K562 (cell line): ENCODE data around the gene BACE1-AS. TPM values are rescaled to one million over a fixed set of nuclear protein-coding genes. Genes with fewer than 3 reads are reported as not detected.

Source experiments
- ATAC-seq: fragments of 200-7000 bp; cut with Tn5 transposase; 3 replicates; pipeline ENCODE4 v1.9.1; 2020; ENCODE audit warnings: moderate library complexity
- BruUV-seq: library from RNA; stranded (reverse); fragments of 400-500 nt; replicated peaks from 2 replicates; lab custom pipeline; 2021; lab: Mats Ljungman, UMichigan
- CTCF ChIA-PET: fragments of 300-600 bp; formaldehyde crosslinking; extraction: SDS; loops from one replicate; lab custom pipeline; 2021; ENCODE audit warnings: low intra/inter-chr PET ratio; lab: Yijun Ruan, JAX
- POLR2A ChIA-PET: fragments of 300-600, 350-650 bp; sonication (Branson Sonifier 250); formaldehyde crosslinking; extraction: SDS; loops from one replicate; lab custom pipeline; 2021; ENCODE audit warnings: antibody characterized with exemption, inconsistent platforms; lab: Yijun Ruan, JAX
- DNase-seq, 4 experiments: peaks; one replicate each; pipeline versions ENCODE4 v3.0.0 to v3.0.0-alpha.2; 2011 to 2018; ENCODE audit warnings: low spot score in 3 of 4, mixed read lengths in 3 of 4; ENCODE audit errors: extremely low read depth in 1 of 4
- FAIRE-seq: peaks from 2 replicates; lab custom pipeline; 2011; peaks lifted over from hg19 to GRCh38; lab: Jason Lieb, UNC
- H2AFZ ChIP-seq: 2 replicates; pipeline ENCODE4 v1.6.0; 2011; ENCODE audit warnings: low read depth, low read length, control low read depth, inconsistent platforms
- H3K27ac ChIP-seq: fragments of 200-600 bp; 3 replicates; pipeline ENCODE4 v1.8.0; 2011; ENCODE audit warnings: low read depth, mild to moderate bottlenecking, control low read depth, inconsistent platforms, low read length, moderate library complexity, mixed read lengths; ENCODE audit errors: extremely low read depth
- H3K27me3 ChIP-seq, 2 experiments: fragments of 300-600 bp in 1 of 2; 2 replicates in 1 of 2; 3 replicates in 1 of 2; pipeline versions ENCODE4 v1.6.0 to v1.8.0; 2011; ENCODE audit warnings: inconsistent platforms in 2 of 2, low read length in 2 of 2, mild to moderate bottlenecking in 1 of 2, mixed read lengths in 1 of 2, moderate library complexity in 1 of 2; ENCODE audit not compliant: control insufficient read depth in 2 of 2, insufficient read depth in 2 of 2
- H3K36me3 ChIP-seq: fragments of 300-600 bp; 3 replicates; pipeline ENCODE4 v1.8.0; 2011; ENCODE audit warnings: mild to moderate bottlenecking, low read length, inconsistent platforms; ENCODE audit not compliant: control insufficient read depth, insufficient read depth
- H3K4me1 ChIP-seq, 2 experiments: fragments of 200-600 bp in 1 of 2; replicated peaks in 1 of 2; 2 replicates in 1 of 2; 3 replicates in 1 of 2; pipeline versions ENCODE4 v1.5.1 to v1.8.0; 2011; ENCODE audit warnings: inconsistent platforms in 2 of 2, low read length in 2 of 2, mild to moderate bottlenecking in 1 of 2, mixed read lengths in 1 of 2, moderate library complexity in 1 of 2; ENCODE audit not compliant: control insufficient read depth in 2 of 2, insufficient read depth in 2 of 2
- H3K4me2 ChIP-seq: 2 replicates; pipeline ENCODE4 v1.6.1; 2011; ENCODE audit warnings: low read length, control low read depth, inconsistent platforms, mixed read lengths; ENCODE audit not compliant: insufficient read depth
- H3K4me3 ChIP-seq: fragments of 200-600 bp; sonication (generic), shearing (Covaris generic); 2 replicates; pipeline ENCODE4 v1.5.1; 2016; ENCODE audit warnings: control low read depth, inconsistent platforms
- H3K79me2 ChIP-seq: fragments of 200-600 bp; 3 replicates; pipeline ENCODE4 v1.8.0; 2011; ENCODE audit warnings: low read length, inconsistent platforms; ENCODE audit not compliant: control insufficient read depth, insufficient read depth
- H3K9ac ChIP-seq, 2 experiments: 2 replicates each; pipeline versions ENCODE4 v1.6.0 to v1.6.1; 2011; ENCODE audit warnings: low read depth in 2 of 2, low read length in 2 of 2, control low read depth in 1 of 2, inconsistent platforms in 1 of 2, mild to moderate bottlenecking in 1 of 2, mixed read lengths in 1 of 2; ENCODE audit not compliant: insufficient read depth in 1 of 2
- H3K9me1 ChIP-seq: one replicate; pipeline ENCODE4 v1.6.0; 2011; ENCODE audit warnings: inconsistent platforms, mild to moderate bottlenecking, low read length, moderate library complexity; ENCODE audit not compliant: control insufficient read depth, insufficient read depth
- H3K9me3 ChIP-seq: replicated peaks from 2 replicates; pipeline ENCODE4 v1.5.1; 2011; ENCODE audit warnings: low read depth, low read length, inconsistent platforms; ENCODE audit not compliant: control insufficient read depth, insufficient read depth
- H4K20me1 ChIP-seq: replicated peaks from 2 replicates; pipeline ENCODE4 v1.6.1; 2011; ENCODE audit warnings: low read length, inconsistent platforms, mixed read lengths; ENCODE audit not compliant: control insufficient read depth, insufficient read depth
- CBX1 ChIP-seq: sonication (generic); IDR thresholded peaks from 2 replicates; pipeline ENCODE4 v1.6.1; 2016; ENCODE audit warnings: antibody characterized with exemption, low read depth, mild to moderate bottlenecking
- CBX2 ChIP-seq: fragments of 200-600 bp; sonication (generic); IDR thresholded peaks from one replicate; pipeline ENCODE4 v1.6.1; 2012; ENCODE audit warnings: mild to moderate bottlenecking, low read length, inconsistent platforms; ENCODE audit not compliant: insufficient read depth, poor library complexity, severe bottlenecking
- COPS2 ChIP-seq: fragments of 450-650 bp; conservative IDR thresholded peaks from 2 replicates; pipeline ENCODE4 v1.6.1; 2016; ENCODE audit warnings: mild to moderate bottlenecking, moderate library complexity
- CTCFL ChIP-seq: IDR thresholded peaks from 2 replicates; pipeline ENCODE4 v1.6.1; 2011; ENCODE audit warnings: borderline replicate concordance, low read depth, mild to moderate bottlenecking, moderate library complexity, low read length; ENCODE audit not compliant: insufficient read depth, poor library complexity, severe bottlenecking
- HDAC2 ChIP-seq: fragments of 450-650 bp; IDR thresholded peaks from 2 replicates; pipeline ENCODE4 v1.6.1; 2016; ENCODE audit warnings: mild to moderate bottlenecking
- NR4A1 ChIP-seq, 2 experiments: fragments of 250-450 bp in 1 of 2; fragments of 450-650 bp in 1 of 2; sonication (Bioruptor Pico) in 1 of 2; IDR thresholded peaks; 2 replicates each; pipeline versions ENCODE4 v1.4.0 to v1.6.1; 2016 to 2020; ENCODE audit warnings: mild to moderate bottlenecking in 2 of 2, missing compliant biosample characterization in 1 of 2, missing genetic modification characterization in 1 of 2, moderate library complexity in 1 of 2
- PCBP1 ChIP-seq: fragments of 200-400 bp; formaldehyde crosslinking; IDR thresholded peaks from 2 replicates; pipeline ENCODE4 v1.6.1; 2018; ENCODE audit warnings: mild to moderate bottlenecking, low read depth, low read length; ENCODE audit not compliant: poor library complexity, severe bottlenecking
- PHF21A ChIP-seq: fragments of 450-650 bp; IDR thresholded peaks from 2 replicates; pipeline ENCODE4 v1.6.1; 2017; ENCODE audit warnings: low read depth, borderline replicate concordance
- RNF2 ChIP-seq: sonication (generic); IDR thresholded peaks from 2 replicates; pipeline ENCODE4 v1.6.1; 2016
- STAT5A ChIP-seq: IDR thresholded peaks from 2 replicates; pipeline ENCODE4 v1.6.1; 2012; ENCODE audit warnings: low read length, inconsistent platforms, borderline replicate concordance
- TCFL5 ChIP-seq: fragments of 250-450 bp; sonication (Bioruptor Pico); conservative IDR thresholded peaks from 2 replicates; pipeline ENCODE4 v1.6.1; 2021; ENCODE audit warnings: mild to moderate bottlenecking, moderate library complexity, matching md5 sums
- TFAM ChIP-seq: fragments of 250-450 bp; sonication (Bioruptor Pico); conservative IDR thresholded peaks from 2 replicates; pipeline ENCODE4 v1.5.0; 2021; ENCODE audit warnings: mild to moderate bottlenecking, moderate library complexity
- ZBED1 ChIP-seq: IDR thresholded peaks from 2 replicates; pipeline ENCODE4 v1.6.1; 2014
- ZBTB8A ChIP-seq: fragments of 450-650 bp; IDR thresholded peaks from 2 replicates; pipeline ENCODE4 v1.6.1; 2018; ENCODE audit warnings: mild to moderate bottlenecking, moderate library complexity; ENCODE audit not compliant: partially characterized antibody
- ZFPM2 ChIP-seq: fragments of 250-450 bp; sonication (Bioruptor Pico); IDR thresholded peaks from 2 replicates; pipeline ENCODE4 v1.5.1; 2022; ENCODE audit warnings: mild to moderate bottlenecking
- ZNF165 ChIP-seq: fragments of 250-450 bp; sonication (Bioruptor Pico); IDR thresholded peaks from 2 replicates; pipeline ENCODE4 v1.4.0; 2020; ENCODE audit warnings: borderline replicate concordance
- ZNF175 ChIP-seq: fragments of 200-800 bp; sonication (Bioruptor generic); IDR thresholded peaks from 2 replicates; pipeline ENCODE4 v1.6.1; 2016; ENCODE audit warnings: low read depth, mild to moderate bottlenecking, missing genetic modification characterization, missing compliant biosample characterization
- ZNF280B ChIP-seq: fragments of 250-450 bp; sonication (Bioruptor Pico); IDR thresholded peaks from 2 replicates; pipeline ENCODE4 v1.5.1; 2021; ENCODE audit warnings: mild to moderate bottlenecking
- WGBS: fragments of 100-300 bp; shearing (Covaris generic); methylation state at CpG from one replicate; pipeline ENCODE4 v1.1.6; 2016; ENCODE audit warnings: low coverage, mixed read lengths; ENCODE audit not compliant: insufficient coverage; ENCODE audit errors: missing lambda C conversion rate; 5-methylcytosine and 5-hydroxymethylcytosine counted together
- in situ Hi-C: fragments of 300-500 bp; cut with MboI; formaldehyde crosslinking; loops from 4 replicates; pipeline ENCODE4 v1.15.0; 2018; ENCODE audit warnings: inconsistent platforms, mixed read lengths
- intact Hi-C: fragments of 100-400 bp; cut with micrococcal nuclease; formaldehyde crosslinking; loops from 2 replicates; pipeline ENCODE4 v1.14.2; 2022
- polyA plus RNA-seq, 8 experiments: library from polyadenylated mRNA; depleted of rRNA in 4 of 8; stranded (reverse) in 5 of 8; unstranded in 3 of 8; fragments of >200 nt; fragmentation: Nextera tagmentation in 2 of 8; fragmentation: Illumina TruSeq in 1 of 8; extraction: Ambion mirVana in 2 of 8; extraction: Trizol in 1 of 8; gene quantifications; 2 replicates each; pipeline versions ENCODE4 v1.2.1 to v1.2.3, GENCODE V29; 2011 to 2014; ENCODE audit warnings: inconsistent platforms in 1 of 8, missing spikeins in 1 of 8
- total RNA-seq, 7 experiments: library from RNA; depleted of rRNA in 6 of 7; stranded (reverse); fragments of >200 nt in 6 of 7; fragmentation: Illumina TruSeq in 2 of 7; extraction: Trizol in 2 of 7; gene quantifications; 2 replicates each; pipeline versions ENCODE4 v1.2.1 to v1.2.3, GENCODE V29; 2011 to 2021; ENCODE audit warnings: low replicate concordance in 1 of 7
- TF ChIP-seq, protein P1 (sequence below): fragments of 250-450 bp; sonication (Bioruptor Pico); IDR thresholded peaks from 2 replicates; pipeline ENCODE4 v1.5.0; 2020; ENCODE audit warnings: mild to moderate bottlenecking, borderline replicate concordance

Gene BACE1-AS
- total and polyA plus RNA-seq, 9 of the 15 experiments (the other 6 are each of a cell fraction or from before 2014, with no cell fraction given): 2.2 to 8.2 (median 3.8) TPM

DNA sequence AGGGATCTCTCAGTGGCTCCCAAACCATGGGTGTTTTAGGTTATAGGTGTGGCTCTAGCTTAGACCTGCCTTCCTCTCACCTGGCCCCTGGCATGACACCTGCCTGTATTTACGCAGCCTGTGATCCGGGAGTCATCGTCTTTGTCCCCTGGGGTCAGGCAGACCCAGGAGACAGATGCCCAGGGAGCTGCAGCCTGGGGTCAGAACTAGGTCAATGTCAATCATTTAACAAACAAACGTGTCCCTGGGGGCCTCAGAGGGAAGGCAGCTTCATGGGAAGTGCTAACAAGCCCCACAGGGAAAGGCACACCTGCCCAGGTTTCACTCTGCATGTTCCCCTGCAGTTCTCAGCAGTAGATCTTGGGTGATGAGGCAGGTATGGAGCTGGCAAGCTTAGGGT is 12.0 kb downstream of the BACE1-AS start:
- BruUV-seq: no TSS peak
- POLR2A ChIA-PET: interaction anchor here (0.6 to 1.6 kb wide), 3 partner anchors 10 to 18 kb away, joined by 3 to 8 read pairs (median 3); no protein-coding TSS in a partner anchor
- H3K36me3 ChIP-seq: no peaks in the 10 kb centered on the region
- H3K9ac ChIP-seq: no peak overlapping the region
- DNase-seq: no peak
- 0% methylated on average over 4 of the region's 4 CpGs for WGBS
- CTCF ChIA-PET: no interaction called here
- ATAC-seq: no peak
- H3K9me1 ChIP-seq: no peaks in the 10 kb centered on the region
- H3K79me2 ChIP-seq: no peaks in the 10 kb centered on the region
- no peak overlapping the region for H3K4me2 ChIP-seq
- no peaks in the 10 kb centered on the region for H3K9me3 ChIP-seq
- no peak overlapping the region for H3K27ac ChIP-seq
- peaks cover 23 to 74% of the 10 kb centered on the region in 2 experiments for H3K27me3 ChIP-seq
- in situ Hi-C loops: no loop called here
- H3K4me3 ChIP-seq: no peak overlapping the region
- peaks cover 3% of the 10 kb centered on the region; the same call in 1 of the 2 replicates for H4K20me1 ChIP-seq
- no peak for FAIRE-seq
- H3K4me1 ChIP-seq: peaks cover 0 to 10% of the 10 kb centered on the region in 2 experiments; a peak in 2 of 5 replicates
- intact Hi-C loops: no loop called here
- H2AFZ ChIP-seq: no peak overlapping the region
- TF ChIP-seq CBX1: no peak
- no peak for TF ChIP-seq COPS2
- TF ChIP-seq, protein P1, sequence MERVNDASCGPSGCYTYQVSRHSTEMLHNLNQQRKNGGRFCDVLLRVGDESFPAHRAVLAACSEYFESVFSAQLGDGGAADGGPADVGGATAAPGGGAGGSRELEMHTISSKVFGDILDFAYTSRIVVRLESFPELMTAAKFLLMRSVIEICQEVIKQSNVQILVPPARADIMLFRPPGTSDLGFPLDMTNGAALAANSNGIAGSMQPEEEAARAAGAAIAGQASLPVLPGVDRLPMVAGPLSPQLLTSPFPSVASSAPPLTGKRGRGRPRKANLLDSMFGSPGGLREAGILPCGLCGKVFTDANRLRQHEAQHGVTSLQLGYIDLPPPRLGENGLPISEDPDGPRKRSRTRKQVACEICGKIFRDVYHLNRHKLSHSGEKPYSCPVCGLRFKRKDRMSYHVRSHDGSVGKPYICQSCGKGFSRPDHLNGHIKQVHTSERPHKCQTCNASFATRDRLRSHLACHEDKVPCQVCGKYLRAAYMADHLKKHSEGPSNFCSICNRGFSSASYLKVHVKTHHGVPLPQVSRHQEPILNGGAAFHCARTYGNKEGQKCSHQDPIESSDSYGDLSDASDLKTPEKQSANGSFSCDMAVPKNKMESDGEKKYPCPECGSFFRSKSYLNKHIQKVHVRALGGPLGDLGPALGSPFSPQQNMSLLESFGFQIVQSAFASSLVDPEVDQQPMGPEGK (CRISPR knock-in tag): no peak
- TF ChIP-seq NR4A1 (CRISPR knock-in tag; IDR thresholded peaks at IDR 0.05): no peak
- no peak for TF ChIP-seq NR4A1 (tag; IDR thresholded peaks at IDR 0.05)
- TF ChIP-seq PCBP1: no peak
- TF ChIP-seq TFAM (CRISPR knock-in tag): no peak
- no peak for TF ChIP-seq ZNF175
- TF ChIP-seq STAT5A: no peak
- no peak for TF ChIP-seq CBX2
- no peak for TF ChIP-seq ZBED1
- no peak for TF ChIP-seq PHF21A
- no peak for TF ChIP-seq ZNF165 (CRISPR knock-in tag)
- no peak for TF ChIP-seq HDAC2
- no peak for TF ChIP-seq TCFL5 (CRISPR knock-in tag)
- TF ChIP-seq CTCFL: no peak
- no peak for TF ChIP-seq ZNF280B
- TF ChIP-seq RNF2: no peak
- no peak for TF ChIP-seq ZBTB8A
- no peak for TF ChIP-seq ZFPM2 (CRISPR knock-in tag)
